Cardiac muscle cell (in vitro differentiated cells and primary cell): Measurements from ENCODE around the gene PRUNE2. TPM values are rescaled to one million over a fixed set of nuclear protein-coding genes. Genes with fewer than 3 reads are reported as not detected.

Experiments used
- DNase-seq, 2 donors: peaks; one replicate each; pipeline versions ENCODE4 v3.0.0 to v3.0.0-alpha.2; 2010 to 2017; ENCODE audit warnings: low read depth in 1 of 2, low spot score in 1 of 2
- H3K27ac ChIP-seq: fragments of 200-600 bp; sonication (generic); 2 replicates; pipeline ENCODE4 v1.5.1; 2016
- H3K27me3 ChIP-seq: fragments of 200-600 bp; sonication (generic); 2 replicates; pipeline ENCODE4 v1.6.0; 2016; ENCODE audit warnings: control low read depth
- H3K36me3 ChIP-seq: fragments of 200-600 bp; sonication (generic); 2 replicates; pipeline ENCODE4 v1.5.1; 2016; ENCODE audit warnings: control low read depth
- H3K4me1 ChIP-seq: fragments of 200-600 bp; sonication (generic); 2 replicates; pipeline ENCODE4 v1.8.1; 2017; ENCODE audit warnings: low read depth, mild to moderate bottlenecking, mixed run types
- H3K4me3 ChIP-seq: fragments of 200-600 bp; sonication (generic); 2 replicates; pipeline ENCODE4 v1.5.1; 2016; ENCODE audit warnings: mild to moderate bottlenecking
- H3K9me3 ChIP-seq: fragments of 200-600 bp; sonication (generic); 2 replicates; pipeline ENCODE4 v1.5.1; 2017; ENCODE audit warnings: low read depth, mild to moderate bottlenecking, control low read depth
- polyA plus RNA-seq: library from polyadenylated mRNA; unstranded; fragments of >200 nt; fragmentation: Nextera tagmentation; extraction: Ambion mirVana; gene quantifications from 2 replicates; pipeline ENCODE4 v1.2.1, GENCODE V29; 2016
- total RNA-seq: library from RNA; depleted of rRNA; stranded (reverse); fragments of >200 nt; gene quantifications from 2 replicates; pipeline ENCODE4 v1.2.3, GENCODE V29; 2016
- TF ChIP-seq, protein P1 (sequence below): IDR thresholded peaks from 2 replicates; pipeline ENCODE4 v1.5.1; 2012; ENCODE audit warnings: low read depth, mild to moderate bottlenecking, low read length

PRUNE2 gene
- total and polyA plus RNA-seq, 2 experiments from 2014 or later: 5.5 to 14.4 TPM

DNA sequence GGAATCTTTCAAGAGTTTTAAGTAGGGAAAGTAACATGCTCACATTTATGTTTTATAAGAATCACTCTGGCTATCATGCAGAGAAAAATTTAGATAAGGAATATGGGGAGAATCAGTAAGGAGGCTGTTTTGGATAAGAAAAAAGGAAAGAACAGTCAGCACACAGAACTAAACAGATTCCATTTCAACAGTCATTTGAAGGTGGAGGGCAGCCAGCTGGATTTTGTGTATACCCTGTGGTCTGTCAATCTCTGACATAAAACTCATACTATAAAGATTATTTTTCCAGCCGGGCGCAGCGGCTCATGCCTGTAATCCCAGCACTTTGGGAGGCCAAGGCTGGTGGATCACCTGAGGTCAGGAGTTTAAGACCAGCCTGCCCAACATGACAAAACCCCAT is 77.5 kb downstream of the PRUNE2 start:
- Histone ChIP-seq H3K4me3 (no peak overlapping the region), H3K27me3 (no peaks in the 10 kb centered on the region), H3K27ac (no peak overlapping the region), H3K4me1 (no peaks in the 10 kb centered on the region), H3K36me3 (no peaks in the 10 kb centered on the region), H3K9me3 (no peaks in the 10 kb centered on the region)
- TF ChIP-seq, protein P1, sequence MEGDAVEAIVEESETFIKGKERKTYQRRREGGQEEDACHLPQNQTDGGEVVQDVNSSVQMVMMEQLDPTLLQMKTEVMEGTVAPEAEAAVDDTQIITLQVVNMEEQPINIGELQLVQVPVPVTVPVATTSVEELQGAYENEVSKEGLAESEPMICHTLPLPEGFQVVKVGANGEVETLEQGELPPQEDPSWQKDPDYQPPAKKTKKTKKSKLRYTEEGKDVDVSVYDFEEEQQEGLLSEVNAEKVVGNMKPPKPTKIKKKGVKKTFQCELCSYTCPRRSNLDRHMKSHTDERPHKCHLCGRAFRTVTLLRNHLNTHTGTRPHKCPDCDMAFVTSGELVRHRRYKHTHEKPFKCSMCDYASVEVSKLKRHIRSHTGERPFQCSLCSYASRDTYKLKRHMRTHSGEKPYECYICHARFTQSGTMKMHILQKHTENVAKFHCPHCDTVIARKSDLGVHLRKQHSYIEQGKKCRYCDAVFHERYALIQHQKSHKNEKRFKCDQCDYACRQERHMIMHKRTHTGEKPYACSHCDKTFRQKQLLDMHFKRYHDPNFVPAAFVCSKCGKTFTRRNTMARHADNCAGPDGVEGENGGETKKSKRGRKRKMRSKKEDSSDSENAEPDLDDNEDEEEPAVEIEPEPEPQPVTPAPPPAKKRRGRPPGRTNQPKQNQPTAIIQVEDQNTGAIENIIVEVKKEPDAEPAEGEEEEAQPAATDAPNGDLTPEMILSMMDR: no peak
- DNase-seq: peak in 1 of 2 donors; percentile 38

DNA sequence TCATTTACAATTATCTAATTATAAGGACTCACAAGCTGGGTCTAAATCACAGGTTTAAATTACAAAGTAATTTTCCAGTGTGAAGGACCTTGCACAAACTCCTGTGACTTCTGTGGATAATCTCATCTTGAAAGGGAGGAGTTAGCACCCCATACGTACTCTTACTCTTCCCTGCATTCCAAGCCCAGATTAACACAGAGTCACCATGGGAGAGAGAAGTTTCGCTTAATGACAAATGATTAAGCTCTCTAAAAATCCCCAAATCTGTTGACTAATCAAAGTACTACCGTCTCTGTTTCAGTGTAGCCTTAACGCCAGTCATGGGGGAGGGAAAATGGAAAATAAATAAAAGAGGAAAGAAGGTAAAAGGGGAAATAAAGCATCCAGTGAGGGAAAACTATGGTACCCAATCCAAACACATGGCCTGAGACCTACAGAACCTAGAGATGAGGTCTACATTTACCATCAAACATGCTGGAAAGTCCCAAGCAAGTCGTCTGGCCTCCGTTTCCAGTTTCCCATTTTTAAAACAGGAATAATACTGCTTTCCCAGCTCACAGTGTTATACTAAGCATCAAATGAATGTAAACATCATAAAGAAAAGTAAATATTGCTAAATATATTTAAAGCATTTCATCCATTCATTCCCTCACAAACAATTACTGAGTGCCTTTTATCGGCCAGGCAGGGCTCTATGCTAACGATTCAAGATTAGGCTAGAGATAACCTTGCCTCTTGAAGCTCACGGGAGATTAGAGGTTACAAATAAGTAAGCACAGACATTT is 78.4 kb downstream of the PRUNE2 start:
- no peak for DNase-seq
- Histone ChIP-seq H3K27ac (no peak overlapping the region), H3K4me1 (no peaks in the 10 kb centered on the region), H3K27me3 (no peaks in the 10 kb centered on the region), H3K9me3 (no peaks in the 10 kb centered on the region), H3K4me3 (no peak overlapping the region), H3K36me3 (no peaks in the 10 kb centered on the region)
- TF ChIP-seq, protein P1: no peak

DNA sequence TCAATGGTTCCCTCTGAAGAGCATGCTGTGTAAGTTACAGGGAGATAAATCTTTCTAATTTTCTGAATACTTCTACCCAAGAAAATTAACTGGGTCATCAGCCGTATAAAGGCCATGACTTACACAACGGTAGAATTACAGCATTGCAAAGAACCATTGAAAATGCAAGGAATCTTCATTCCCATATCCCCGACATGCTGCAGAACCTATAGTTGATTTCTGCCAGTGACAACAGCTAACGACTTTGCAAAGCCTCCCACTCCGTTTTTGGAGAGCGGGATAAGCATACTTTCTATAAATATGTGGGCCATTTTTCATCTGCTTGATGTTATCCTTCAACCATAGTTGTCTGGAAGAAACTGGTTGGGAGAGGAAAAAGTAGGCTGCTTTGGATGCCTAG is 85.5 kb downstream of the PRUNE2 start:
- no peaks in the 10 kb centered on the region for H3K9me3 ChIP-seq
- TF ChIP-seq, protein P1: no peak
- H3K4me1 ChIP-seq: no peaks in the 10 kb centered on the region
- no peak for DNase-seq
- no peaks in the 10 kb centered on the region for H3K36me3 ChIP-seq
- no peak overlapping the region for H3K27ac ChIP-seq
- no peaks in the 10 kb centered on the region for H3K27me3 ChIP-seq
- no peak overlapping the region for H3K4me3 ChIP-seq

DNA sequence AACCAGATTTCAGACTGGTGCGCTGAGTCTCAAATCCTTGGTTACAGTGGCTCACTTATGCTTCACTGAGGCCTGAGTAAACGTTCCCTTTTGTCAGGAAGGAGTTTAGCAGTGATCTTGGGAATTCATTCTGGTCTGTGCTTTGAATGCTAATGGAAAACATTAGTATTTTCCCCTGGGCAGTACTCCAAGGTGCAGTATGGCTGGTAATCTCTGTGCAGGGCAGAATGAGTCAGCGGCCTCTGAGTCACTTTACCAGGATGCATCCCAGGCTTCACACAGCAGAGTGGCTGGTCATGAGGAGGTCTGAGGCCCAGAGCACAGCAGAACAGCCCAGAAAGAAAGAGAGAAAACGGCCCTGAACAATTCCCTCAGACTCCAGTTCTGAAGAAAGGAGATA is 87.6 kb downstream of the PRUNE2 start:
- Histone ChIP-seq H3K4me1 (no peaks in the 10 kb centered on the region), H3K9me3 (no peaks in the 10 kb centered on the region), H3K36me3 (no peaks in the 10 kb centered on the region), H3K4me3 (no peak overlapping the region), H3K27ac (no peak overlapping the region), H3K27me3 (no peaks in the 10 kb centered on the region)
- DNase-seq: peak in 1 of 2 donors; percentile 98
- TF ChIP-seq, protein P1: no peak

DNA sequence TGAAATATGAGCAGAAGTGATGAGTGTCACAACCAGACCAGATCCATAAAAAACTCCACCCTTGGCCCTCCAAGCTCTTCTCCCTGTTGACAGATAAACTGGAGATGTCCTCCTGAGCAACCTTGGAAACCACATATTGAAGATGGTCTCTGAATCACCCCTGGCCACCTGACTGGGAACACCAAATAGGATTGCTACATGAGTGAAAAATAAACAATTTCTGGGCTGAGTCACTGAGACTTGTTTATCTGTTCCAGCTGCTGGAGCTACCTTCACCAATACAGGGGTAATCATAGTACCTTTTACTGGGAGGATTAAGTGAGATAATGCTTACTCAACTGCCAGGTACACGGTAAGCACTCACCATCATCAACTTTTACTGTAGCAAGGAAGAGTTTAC is 88.4 kb downstream of the PRUNE2 start:
- Histone ChIP-seq H3K4me3 (no peak overlapping the region), H3K9me3 (no peaks in the 10 kb centered on the region), H3K27me3 (no peaks in the 10 kb centered on the region), H3K27ac (no peak overlapping the region), H3K36me3 (no peaks in the 10 kb centered on the region), H3K4me1 (no peaks in the 10 kb centered on the region)
- DNase-seq: peak in 1 of 2 donors; percentile 38
- TF ChIP-seq, protein P1: no peak
